ENCODE results near the gene ZNF486. TPM values are rescaled to one million over a fixed set of nuclear protein-coding genes. Genes with fewer than 3 reads are reported as not detected.

ZNF486 gene
- total and polyA plus RNA-seq, 4 donors: 0.31 to 2.8 (median 0.57) TPM

DNA sequence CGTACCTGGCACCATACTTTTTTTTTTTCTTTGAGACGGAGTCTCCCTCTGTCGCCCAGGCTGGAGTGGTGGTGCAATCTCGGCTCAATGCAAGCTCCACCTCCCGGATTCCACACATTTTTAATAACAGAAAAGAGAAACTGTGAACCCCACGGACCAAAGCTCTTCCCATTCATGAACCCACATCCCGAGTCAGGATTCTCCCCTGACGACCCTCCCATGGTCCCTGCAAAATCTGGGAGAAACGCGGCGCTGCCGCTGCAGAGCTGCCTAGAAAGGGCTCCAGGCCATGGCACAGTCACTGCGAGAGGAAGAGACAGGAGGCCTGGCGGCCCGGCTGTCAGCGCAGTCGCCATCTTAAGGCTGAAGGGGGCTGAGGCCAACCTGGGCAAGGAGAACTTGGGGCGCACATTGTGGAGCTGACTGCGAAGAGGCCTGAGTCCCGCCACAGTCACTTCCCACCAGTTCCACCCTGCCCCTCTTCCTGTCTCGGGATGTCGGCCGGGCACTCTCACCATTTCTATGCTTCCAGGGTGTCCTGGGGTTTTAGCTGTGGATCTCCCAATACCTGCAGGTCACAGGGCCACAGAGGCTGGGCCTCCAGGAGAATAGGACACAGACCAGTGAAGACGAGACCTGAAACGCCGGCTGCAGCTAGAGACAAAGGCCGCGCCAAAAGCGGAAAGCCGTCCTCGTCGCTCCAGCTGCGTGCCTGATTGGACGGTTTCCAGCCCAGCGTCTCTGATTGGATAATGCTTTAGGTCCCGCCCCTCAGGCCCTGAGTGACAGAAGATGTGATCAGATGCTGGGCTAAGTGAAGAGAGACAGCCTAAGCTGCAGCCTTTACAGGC lies 71.0 kb downstream of the ZNF486 start:
- Histone ChIP-seq H3K27me3 (ENCODE audit: control insufficient read depth in 4 of 4, insufficient read depth in 4 of 4, low read length in 3 of 4) (no peaks in the 10 kb centered on the region), H3K4me1 (ENCODE audit: control insufficient read depth in 4 of 4, insufficient read depth in 4 of 4, low read length in 3 of 4) (peaks cover 0 to 6% (median 0%) of the 10 kb centered on the region in 4 donors), H3K36me3 (ENCODE audit: control insufficient read depth in 4 of 4, insufficient read depth in 3 of 4, low read depth in 1 of 4, low read length in 3 of 4) (no peaks in the 10 kb centered on the region), H3K9me3 (ENCODE audit: control insufficient read depth in 4 of 4, low read length in 3 of 4) (peaks cover 2 to 4% (median 3%) of the 10 kb centered on the region in 4 donors), H3K4me3 (ENCODE audit: low read depth in 1 of 3, low read length in 3 of 3) (peak overlapping the region; percentile 41 to 54 (median 47)), H3K27ac (ENCODE audit: low read depth in 1 of 2, low read length in 2 of 2) (no peak overlapping the region), H3K9ac (ENCODE audit: low read depth in 1 of 2, low read length in 2 of 2) (no peak overlapping the region)
- DNase-seq (ENCODE audit: low spot score): peak; percentile 91
- 6% methylated on average over 36 of the region's 36 CpGs for WGBS
- TF ChIP-seq SP1 (IDR thresholded peaks at IDR 0.05) (peak; percentile 52), CTCF (IDR thresholded peaks at IDR 0.05; ENCODE audit: low read depth, low read length, missing input control) (no peak), EGR1 (IDR thresholded peaks at IDR 0.05; ENCODE audit: low read depth in 2 of 2) (no peak), RXRA (IDR thresholded peaks at IDR 0.05) (no peak), TAF1 (conservative IDR thresholded peaks at IDR 0.05) (no peak), REST (IDR thresholded peaks at IDR 0.05) (no peak)
- TF ChIP-seq, protein P1, sequence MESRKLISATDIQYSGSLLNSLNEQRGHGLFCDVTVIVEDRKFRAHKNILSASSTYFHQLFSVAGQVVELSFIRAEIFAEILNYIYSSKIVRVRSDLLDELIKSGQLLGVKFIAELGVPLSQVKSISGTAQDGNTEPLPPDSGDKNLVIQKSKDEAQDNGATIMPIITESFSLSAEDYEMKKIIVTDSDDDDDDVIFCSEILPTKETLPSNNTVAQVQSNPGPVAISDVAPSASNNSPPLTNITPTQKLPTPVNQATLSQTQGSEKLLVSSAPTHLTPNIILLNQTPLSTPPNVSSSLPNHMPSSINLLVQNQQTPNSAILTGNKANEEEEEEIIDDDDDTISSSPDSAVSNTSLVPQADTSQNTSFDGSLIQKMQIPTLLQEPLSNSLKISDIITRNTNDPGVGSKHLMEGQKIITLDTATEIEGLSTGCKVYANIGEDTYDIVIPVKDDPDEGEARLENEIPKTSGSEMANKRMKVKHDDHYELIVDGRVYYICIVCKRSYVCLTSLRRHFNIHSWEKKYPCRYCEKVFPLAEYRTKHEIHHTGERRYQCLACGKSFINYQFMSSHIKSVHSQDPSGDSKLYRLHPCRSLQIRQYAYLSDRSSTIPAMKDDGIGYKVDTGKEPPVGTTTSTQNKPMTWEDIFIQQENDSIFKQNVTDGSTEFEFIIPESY (IDR thresholded peaks at IDR 0.05): no peak

DNA sequence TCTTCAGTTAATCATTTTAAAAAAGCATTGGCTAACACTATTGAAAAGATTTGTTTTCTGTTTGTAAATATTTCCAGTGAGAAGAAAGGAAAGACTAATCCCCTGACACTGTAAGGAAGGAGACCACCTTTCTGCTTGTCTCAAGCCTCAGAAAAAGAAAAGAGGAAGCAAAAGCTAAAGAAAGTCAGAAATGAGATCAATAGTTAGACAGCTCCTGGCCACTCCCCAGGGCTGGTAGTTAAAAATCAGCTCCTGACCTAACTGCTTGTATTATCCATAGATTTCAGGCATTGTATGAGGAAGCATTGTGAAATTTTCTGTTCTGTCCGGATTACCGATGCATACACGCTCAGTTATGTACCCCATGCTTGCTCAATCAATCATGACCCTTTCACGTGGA lies 76.6 kb downstream of the ZNF486 start:
- WGBS: 78% methylated on average over 4 of the region's 4 CpGs
- H3K27ac ChIP-seq (ENCODE audit: low read depth in 1 of 2, low read length in 2 of 2): no peak overlapping the region
- DNase-seq (ENCODE audit: low spot score): no peak

More for the DNA sequence above, 76.6 kb downstream of the ZNF486 start:
- H3K9me3 ChIP-seq (ENCODE audit: control insufficient read depth in 4 of 4, low read length in 3 of 4): peaks cover 0 to 9% (median 3%) of the 10 kb centered on the region in 4 donors
- no peak overlapping the region for H3K4me3 ChIP-seq (ENCODE audit: low read depth in 1 of 3, low read length in 3 of 3)
- H3K27me3 ChIP-seq (ENCODE audit: control insufficient read depth in 4 of 4, insufficient read depth in 4 of 4, low read length in 3 of 4): no peaks in the 10 kb centered on the region
- TF ChIP-seq EGR1 (IDR thresholded peaks at IDR 0.05; ENCODE audit: low read depth in 2 of 2): no peak
- TF ChIP-seq, protein P2, sequence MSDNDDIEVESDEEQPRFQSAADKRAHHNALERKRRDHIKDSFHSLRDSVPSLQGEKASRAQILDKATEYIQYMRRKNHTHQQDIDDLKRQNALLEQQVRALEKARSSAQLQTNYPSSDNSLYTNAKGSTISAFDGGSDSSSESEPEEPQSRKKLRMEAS (IDR thresholded peaks at IDR 0.05): no peak
- no peak for TF ChIP-seq JUND (IDR thresholded peaks at IDR 0.05)
- TF ChIP-seq RXRA (IDR thresholded peaks at IDR 0.05): no peak
- TF ChIP-seq YY1 (IDR thresholded peaks at IDR 0.05): no peak
- TF ChIP-seq SP1 (IDR thresholded peaks at IDR 0.05): no peak
- TF ChIP-seq, protein P1 (IDR thresholded peaks at IDR 0.05): no peak
- no peak for TF ChIP-seq TAF1 (conservative IDR thresholded peaks at IDR 0.05)
- TF ChIP-seq HNF4A (conservative IDR thresholded peaks at IDR 0.05): no peak
- H3K4me1 ChIP-seq (ENCODE audit: control insufficient read depth in 4 of 4, insufficient read depth in 4 of 4, low read length in 3 of 4): no peaks in the 10 kb centered on the region
- H3K9ac ChIP-seq (ENCODE audit: low read depth in 1 of 2, low read length in 2 of 2): no peak overlapping the region
- H3K36me3 ChIP-seq (ENCODE audit: control insufficient read depth in 4 of 4, insufficient read depth in 3 of 4, low read depth in 1 of 4, low read length in 3 of 4): no peaks in the 10 kb centered on the region
